Measurements from ENCODE around the gene CARMIL1.

DNA sequence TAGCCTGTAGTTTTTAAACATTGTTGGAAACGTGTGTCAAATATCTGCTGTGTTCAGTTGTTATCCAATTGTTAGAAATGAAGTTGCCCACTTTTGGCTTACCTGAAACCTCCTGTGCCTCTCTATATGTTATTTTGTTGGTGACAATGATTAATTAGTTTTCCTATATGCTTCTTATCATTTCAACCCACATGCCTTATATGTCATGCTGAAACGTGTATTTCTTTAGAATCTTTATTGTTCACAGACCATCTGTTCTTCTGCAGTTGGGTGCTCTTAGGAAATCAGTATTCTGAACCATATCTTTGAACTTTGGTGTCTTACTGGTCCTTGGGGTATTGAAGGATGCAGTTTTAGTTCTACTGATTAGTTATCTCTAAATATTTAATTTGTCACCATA, 281.7 kb downstream of the CARMIL1 start:
- TF ChIP-seq JUND (IDR thresholded peaks at IDR 0.05) = no peak
- TF ChIP-seq GABPA (IDR thresholded peaks at IDR 0.05; ENCODE audit: low read depth) = no peak
- TF ChIP-seq, protein P1, sequence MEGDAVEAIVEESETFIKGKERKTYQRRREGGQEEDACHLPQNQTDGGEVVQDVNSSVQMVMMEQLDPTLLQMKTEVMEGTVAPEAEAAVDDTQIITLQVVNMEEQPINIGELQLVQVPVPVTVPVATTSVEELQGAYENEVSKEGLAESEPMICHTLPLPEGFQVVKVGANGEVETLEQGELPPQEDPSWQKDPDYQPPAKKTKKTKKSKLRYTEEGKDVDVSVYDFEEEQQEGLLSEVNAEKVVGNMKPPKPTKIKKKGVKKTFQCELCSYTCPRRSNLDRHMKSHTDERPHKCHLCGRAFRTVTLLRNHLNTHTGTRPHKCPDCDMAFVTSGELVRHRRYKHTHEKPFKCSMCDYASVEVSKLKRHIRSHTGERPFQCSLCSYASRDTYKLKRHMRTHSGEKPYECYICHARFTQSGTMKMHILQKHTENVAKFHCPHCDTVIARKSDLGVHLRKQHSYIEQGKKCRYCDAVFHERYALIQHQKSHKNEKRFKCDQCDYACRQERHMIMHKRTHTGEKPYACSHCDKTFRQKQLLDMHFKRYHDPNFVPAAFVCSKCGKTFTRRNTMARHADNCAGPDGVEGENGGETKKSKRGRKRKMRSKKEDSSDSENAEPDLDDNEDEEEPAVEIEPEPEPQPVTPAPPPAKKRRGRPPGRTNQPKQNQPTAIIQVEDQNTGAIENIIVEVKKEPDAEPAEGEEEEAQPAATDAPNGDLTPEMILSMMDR (IDR thresholded peaks at IDR 0.05) = no peak
- TF ChIP-seq FOSL2 (IDR thresholded peaks at IDR 0.05; ENCODE audit: borderline replicate concordance, low read depth) = no peak
- TF ChIP-seq, protein P2, sequence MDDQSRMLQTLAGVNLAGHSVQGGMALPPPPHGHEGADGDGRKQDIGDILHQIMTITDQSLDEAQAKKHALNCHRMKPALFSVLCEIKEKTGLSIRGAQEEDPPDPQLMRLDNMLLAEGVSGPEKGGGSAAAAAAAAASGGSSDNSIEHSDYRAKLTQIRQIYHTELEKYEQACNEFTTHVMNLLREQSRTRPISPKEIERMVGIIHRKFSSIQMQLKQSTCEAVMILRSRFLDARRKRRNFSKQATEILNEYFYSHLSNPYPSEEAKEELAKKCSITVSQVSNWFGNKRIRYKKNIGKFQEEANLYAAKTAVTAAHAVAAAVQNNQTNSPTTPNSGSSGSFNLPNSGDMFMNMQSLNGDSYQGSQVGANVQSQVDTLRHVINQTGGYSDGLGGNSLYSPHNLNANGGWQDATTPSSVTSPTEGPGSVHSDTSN (IDR thresholded peaks at IDR 0.05) = no peak
- no peak for TF ChIP-seq RCOR1 (IDR thresholded peaks at IDR 0.05; ENCODE audit: low read length)
- TF ChIP-seq SMC3 (IDR thresholded peaks at IDR 0.05; ENCODE audit: low read depth, low read length) = no peak
- TF ChIP-seq MXI1 (IDR thresholded peaks at IDR 0.05; ENCODE audit: low read depth, low read length) = no peak
- TF ChIP-seq POLR2AphosphoS5 (IDR thresholded peaks at IDR 0.05; ENCODE audit: low read depth, low read length) = no peak
